IPS-18c (cell line): ENCODE results near the gene BTG4.

Experiments
- H3K4me3 ChIP-seq: 2 replicates; pipeline ENCODE4 v1.7.0; 2013; ENCODE audit warnings: low read depth, mild to moderate bottlenecking, low read length, moderate library complexity; ENCODE audit not compliant: insufficient read depth
- H3K9me3 ChIP-seq: one replicate; pipeline ENCODE4 v1.6.1; 2013; ENCODE audit warnings: mild to moderate bottlenecking, low read length, moderate library complexity; ENCODE audit not compliant: control insufficient read depth, insufficient read depth

The BTG4 gene

DNA sequence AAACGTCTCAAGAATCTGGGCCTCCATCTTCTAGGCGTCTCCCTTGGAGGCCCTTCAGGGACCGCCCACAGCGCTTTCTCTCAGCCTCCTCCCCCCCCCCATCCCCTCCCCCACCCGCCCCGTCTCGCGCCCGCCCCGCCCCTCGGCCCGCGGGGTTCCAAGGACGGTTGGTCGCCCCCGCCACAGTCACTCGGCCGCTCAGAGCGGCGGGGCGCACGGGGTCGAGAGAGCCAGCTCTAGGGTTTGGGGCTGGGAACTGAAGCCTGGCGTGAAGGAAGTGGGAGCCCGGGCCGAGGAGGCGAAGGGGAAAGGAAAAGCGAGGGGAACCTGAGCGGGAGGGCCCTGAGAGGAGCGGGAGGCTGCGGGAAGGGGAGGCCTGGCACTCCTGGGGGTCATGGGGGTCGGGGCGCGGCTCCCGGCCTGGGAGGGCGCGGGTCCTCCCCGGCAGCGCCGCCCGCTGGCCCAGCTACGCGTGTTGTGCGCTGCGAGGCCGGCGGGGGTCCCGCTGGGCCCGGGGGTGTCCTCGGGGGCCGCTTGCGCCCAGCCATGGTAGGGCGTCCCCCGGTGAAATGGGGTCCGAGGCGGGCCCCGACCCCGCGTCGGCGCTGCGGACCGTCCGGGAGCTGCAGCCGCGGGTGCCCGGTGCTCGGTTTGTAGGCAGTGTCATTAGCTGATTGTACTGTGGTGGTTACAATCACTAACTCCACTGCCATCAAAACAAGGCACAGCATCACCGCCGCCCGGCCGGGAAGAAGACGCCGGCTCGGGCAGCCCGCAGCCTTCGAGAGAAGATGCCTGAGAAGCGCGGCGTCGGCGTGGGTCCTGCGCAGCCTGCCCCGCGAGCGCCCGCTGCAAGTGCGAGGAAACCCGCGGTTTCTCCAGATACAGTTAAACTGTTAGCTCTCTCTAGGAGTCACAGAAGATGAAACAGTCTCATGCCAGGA lies at the start of gene BTG4:
BTG4 (minus strand) TSS at position 91 of the 944 bp plus-strand sequence. CDS start 13,610 bp downstream, outside the sequence.
- peak within 1 kb of the TSS; percentile 53; the same call in 1 of the 2 replicates for H3K4me3 ChIP-seq

DNA sequence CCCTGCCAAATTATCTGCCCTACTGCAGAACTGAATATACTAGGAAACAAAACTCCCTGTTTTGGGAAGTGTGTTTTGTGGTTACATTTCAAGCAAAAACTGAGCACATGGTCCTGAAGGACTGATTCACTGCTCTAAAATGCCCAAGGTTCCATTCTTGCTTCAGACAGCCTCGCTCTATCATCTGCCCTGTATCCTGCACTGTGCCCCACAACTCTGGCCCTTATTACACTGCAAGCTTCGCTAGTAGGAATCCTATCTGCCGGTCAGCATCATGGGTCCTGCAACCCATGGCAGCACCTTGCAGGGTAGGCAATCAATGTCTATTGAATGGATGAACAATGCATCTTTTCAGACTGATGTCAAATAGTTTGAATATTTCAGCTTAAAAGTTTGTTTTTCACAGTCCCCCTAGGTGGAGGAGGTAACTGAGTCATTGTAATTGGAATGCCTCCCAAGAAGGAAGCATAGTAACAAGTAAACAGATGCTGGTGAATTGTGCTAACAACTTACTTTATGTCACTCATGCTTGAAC lies 49.7 kb upstream of the BTG4 start:
- Histone ChIP-seq H3K9me3 (no peaks in the 10 kb centered on the region), H3K4me3 (no peak overlapping the region)

More for the DNA sequence above, at the start of gene BTG4:
- no peaks in the 10 kb centered on the region for H3K9me3 ChIP-seq

DNA sequence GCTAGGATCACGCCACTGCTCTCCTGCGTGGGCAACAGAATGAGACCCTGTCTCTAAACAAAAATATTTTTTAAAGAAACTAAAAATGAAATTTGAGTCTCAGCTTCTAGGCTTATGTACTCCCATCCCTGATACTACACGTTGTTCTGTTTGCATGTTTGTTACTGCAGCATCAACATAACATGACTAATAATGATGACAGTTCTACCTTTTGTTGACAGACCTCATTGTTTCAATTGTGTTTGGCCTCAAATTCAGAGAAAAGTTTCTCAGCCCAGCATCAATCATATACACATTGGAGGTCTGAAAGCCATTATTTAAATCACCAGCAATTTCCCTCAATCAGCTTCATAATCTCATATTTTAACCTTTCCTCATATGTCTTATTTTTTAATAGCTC lies 49.1 kb upstream of the BTG4 start:
- Histone ChIP-seq H3K9me3 (peaks cover 3% of the 10 kb centered on the region), H3K4me3 (no peak overlapping the region)

DNA sequence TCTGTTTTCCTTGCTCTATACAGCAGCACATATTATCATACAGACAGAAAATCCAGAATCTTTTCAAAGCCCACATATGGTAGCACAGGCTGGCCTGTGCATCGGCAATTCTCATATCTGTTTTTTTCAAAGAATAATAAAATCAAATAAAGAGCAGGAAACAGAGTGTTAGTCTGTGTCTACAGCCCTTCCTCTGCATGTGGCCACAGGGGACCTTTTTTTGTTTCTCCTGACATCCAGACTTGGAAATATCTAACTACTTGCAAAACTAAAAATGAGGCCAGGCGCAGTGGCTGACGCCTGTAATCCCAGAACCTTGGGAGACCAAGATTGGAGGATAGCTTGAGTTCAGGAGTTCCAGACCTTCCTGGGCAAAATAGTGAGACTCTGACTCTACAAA lies 48.6 kb upstream of the BTG4 start:
- Histone ChIP-seq H3K9me3 (peaks cover 5% of the 10 kb centered on the region), H3K4me3 (no peak overlapping the region)

DNA sequence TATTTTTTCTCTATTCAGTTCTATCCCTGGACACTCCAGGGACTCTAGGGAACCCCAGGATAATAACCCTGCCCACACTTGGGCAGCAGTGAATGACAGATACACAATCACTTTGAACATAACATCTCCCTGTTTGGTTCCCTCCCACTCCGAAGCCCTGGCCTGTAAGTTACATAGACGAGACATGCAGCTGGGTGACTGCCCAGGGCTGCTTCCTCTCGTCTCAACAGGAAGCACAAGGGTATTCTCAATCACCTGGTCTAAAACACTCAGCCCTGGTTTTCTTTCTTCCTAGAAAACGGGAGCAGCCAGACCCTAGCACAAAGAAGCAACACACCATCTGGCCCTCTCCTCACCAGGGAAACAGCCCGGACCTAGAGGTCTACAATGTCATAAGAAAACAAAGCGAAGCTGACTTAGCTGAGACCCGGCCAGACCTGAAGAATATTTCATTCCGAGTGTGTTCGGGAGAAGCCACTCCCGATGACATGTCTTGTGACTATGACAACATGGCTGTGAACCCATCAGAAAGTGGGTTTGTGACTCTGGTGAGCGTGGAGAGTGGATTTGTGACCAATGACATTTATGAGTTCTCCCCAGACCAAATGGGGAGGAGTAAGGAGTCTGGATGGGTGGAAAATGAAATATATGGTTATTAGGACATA lies 47.7 kb upstream of the BTG4 start:
- no peak overlapping the region for H3K4me3 ChIP-seq

DNA sequence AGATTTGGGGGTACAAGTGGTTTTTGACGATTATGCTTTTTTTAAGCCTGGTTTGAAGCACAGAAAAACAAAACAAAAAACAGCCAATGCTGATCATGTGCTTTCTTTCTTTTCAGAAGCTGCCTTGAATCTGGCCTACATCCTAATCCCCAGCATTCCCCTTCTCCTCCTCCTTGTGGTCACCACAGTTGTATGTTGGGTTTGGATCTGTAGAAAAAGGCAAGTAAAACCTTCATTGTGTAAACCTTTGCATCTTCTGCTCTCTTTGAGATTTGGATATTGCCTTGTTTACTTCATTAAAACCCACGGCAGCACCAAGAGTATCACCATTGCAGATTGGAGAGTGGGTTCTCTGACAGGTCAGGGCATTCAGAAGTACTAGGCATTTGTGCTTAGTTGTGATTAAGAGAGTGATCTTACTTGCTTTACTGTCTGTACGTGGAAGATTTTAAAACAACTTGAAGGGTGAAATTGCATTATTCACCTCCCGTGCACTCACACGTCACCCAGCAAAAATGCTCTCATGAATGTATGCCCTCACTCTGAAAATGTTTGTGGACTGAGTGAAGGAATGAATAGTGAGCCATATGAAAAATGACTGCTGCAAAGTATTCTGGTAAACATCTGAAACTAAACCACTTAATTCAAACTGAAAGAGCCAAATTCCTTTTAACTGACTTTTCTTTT lies 45.4 kb upstream of the BTG4 start:
- peaks cover 5% of the 10 kb centered on the region for H3K9me3 ChIP-seq
- H3K4me3 ChIP-seq, result no peak overlapping the region

More for the DNA sequence above, 47.7 kb upstream of the BTG4 start:
- H3K9me3 ChIP-seq, result peaks cover 5% of the 10 kb centered on the region

DNA sequence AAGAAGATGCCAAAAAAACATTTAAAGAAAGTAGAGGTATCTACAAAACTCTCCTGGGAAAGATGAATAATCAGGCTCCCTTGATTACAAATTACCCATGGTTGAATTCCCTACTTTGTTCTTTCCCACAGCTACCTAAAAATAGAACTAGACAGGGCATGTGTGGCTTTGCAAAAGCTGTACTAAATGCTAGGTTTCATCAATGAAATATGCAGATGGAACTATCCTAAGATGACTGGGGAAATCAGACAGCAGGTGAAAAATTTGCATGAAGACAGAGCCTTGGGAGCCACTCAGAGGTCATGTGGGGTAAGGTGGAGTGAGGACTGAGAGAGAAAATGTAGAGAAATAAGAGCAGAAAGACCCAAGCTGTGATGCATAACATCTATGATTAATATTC lies 43.1 kb upstream of the BTG4 start:
- H3K9me3 ChIP-seq, result peaks cover 5% of the 10 kb centered on the region
- H3K4me3 ChIP-seq, result no peak overlapping the region

DNA sequence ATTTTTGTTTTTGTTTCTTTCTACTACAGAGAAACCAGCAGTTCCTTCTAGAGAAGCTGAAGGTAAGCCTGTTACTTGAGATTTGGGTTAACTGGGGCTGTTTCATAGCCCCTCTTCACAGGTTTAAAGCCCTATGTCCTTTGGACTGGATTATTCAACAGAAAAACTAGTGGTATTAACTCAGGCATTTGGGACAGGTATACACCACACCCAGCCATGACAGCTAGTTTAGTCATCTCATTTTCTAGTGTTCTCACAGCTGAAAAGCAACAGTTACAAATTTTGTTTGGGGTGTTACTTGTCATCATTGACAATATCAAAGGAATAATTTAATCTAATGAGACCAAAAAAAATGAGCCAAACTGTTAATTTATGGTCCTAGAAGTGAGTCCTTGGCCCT lies 42.3 kb upstream of the BTG4 start:
- peaks cover 5% of the 10 kb centered on the region for H3K9me3 ChIP-seq
- no peak overlapping the region for H3K4me3 ChIP-seq

DNA sequence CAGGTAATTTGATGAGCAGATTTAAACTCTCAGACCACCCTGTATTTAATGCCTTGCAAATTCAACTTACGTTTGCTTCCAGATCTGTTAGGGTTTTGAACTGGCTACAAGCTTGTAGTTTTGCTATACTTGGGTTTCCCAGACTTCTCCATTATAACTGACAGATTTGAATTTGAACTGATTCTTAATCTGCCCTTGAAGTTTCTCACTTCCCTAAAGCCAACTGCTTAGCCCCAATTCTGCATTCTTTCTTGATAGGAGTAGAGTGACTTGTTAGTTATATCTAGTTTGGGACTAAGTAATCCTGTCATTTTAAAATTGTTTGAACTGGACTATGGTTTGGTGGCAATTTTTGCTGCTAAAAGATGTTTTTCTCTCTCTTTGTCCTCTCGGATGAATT lies 38.1 kb upstream of the BTG4 start:
- no peak overlapping the region for H3K4me3 ChIP-seq

DNA sequence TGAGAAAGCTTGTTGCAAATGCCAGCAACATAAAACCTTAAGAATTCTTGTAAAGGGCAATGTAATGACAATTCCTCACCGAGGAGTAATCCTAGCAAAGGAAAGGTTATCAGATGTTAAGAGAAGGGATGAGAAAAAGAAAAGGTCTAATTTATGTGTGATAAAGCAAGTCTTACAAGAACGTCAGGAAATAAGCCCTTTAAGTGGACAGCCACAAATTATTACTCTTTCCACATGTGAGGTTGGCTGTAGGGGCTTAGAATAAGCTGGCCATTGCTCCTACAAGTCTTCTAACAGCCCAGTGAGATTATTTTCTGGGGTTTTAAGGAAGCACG lies 37.6 kb upstream of the BTG4 start:
- Histone ChIP-seq H3K4me3 (no peak overlapping the region), H3K9me3 (no peaks in the 10 kb centered on the region)

More for the DNA sequence above, 38.1 kb upstream of the BTG4 start:
- no peaks in the 10 kb centered on the region for H3K9me3 ChIP-seq

DNA sequence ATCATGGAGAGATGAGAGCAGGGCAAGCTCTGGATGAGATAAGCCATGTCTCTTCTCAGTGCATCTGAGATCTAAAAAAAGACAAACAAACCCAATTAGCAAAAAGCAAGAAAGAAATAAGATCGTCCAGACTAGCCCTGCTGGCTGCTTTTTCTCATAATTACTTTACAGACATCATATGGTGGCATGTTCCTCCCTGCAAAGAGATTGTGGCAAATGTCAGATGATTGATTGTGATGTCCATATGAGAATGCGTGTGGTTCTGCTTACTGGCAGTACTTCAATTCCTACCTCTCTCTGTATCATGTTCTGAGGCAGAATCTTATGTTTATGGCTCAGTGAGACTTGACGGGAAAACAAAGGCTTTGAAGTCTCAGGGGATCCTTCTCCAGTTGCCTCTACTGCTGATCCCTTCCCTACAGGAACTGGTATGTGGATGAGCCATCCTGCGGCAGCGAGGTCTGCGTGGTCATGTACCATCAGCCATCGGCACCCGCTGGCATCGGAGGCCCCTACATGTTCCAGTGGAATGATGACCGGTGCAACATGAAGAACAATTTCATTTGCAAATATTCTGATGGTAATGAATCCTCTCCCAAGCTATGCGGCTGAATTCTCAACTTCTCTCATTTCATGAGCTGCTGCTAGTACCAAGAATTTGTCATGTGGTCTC lies 37.1 kb upstream of the BTG4 start:
- no peak overlapping the region for H3K4me3 ChIP-seq

DNA sequence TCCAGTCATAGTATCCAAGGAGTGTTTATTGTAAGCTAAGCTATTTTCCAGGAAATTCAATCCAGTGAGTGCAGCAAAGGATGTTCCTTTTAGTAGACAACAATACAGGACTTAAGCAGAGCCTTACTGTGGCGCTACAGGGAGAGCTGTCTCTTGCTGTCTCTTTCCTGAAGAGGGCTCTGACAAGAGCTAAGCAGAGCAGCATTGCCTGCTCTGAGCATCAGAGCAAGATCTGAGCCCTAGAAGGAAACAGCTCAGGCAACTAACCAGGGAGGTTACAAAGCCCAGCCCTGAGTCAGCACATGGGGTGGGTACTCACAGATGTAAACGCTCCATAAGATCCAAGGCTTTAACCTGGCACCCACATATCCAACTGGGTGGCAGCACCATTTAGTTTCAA lies 36.3 kb upstream of the BTG4 start:
- H3K9me3 ChIP-seq, result no peaks in the 10 kb centered on the region
- H3K4me3 ChIP-seq, result no peak overlapping the region

More for the DNA sequence above, 37.1 kb upstream of the BTG4 start:
- H3K9me3 ChIP-seq, result no peaks in the 10 kb centered on the region

DNA sequence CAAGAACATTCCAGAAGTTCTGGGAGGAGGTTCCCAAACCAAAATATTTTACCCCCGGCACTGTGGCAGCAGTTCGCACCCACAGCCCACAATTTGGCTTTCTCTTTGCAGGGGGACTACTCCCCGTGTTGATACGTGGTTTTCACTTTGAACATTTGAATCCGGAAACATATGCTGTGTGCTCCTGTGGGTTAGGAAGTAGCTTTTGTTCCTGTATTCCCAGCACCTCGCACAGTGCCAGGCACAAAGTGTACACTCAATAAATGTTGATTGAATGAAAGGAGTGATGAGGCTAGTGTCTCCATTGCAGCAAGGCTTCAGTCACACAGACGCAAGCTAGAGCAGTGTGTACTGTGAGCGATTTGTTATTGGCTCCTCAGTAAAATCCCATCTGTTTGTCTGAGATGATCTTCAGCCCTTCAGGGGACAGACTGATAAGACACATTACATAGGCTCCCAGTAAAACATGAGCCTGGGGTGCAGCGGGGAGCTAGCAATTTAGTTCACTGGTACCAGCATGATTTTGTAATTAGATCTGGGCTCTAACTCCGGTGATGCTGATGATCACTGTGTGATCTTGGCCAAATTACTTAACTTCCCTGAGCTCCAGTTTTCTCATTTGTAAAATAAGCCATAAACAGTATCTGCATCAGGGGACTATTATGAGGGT lies 30.6 kb upstream of the BTG4 start:
- no peak overlapping the region for H3K4me3 ChIP-seq

DNA sequence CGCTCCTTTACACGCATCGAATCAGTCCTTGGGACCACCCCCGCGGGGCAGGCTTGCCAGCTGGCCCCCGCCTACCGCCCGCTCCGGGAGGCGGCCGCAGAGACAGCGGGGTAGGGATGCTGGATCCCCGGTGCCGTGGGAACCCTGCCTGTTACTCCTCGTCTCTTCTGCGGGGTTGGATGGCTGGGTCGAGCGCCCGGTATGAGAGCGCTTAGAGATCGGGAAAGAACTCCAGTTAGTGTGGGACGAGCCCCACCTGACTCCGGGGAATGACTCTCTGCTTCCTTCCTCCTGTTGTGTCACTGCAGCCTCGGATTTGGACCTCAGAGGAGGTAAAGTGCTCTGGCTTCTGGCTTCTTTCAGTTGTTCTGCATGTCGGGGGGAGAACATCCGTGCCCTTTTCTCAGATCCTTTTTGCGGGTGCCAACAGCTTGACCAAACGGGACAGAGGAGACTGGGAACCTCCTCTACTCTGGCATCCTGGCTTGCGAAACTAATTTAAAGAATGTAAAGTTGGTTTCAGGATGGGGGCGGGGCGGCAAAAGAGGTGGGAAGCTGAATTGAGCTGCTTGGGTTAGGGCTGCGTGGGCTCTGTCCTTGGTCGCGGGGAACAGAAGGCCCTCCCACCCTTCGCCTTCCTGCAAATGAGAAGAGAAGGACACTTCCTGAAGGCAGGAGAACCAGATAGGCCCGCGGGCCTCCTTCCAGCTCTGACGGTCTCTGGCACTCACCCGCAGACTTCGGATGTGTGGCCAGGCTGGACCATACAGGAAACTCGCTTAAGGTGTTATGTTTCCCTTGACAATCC lies 29.3 kb upstream of the BTG4 start:
- Histone ChIP-seq H3K9me3 (peaks cover 2% of the 10 kb centered on the region), H3K4me3 (peak overlapping the region; percentile 71)

More for the DNA sequence above, 30.6 kb upstream of the BTG4 start:
- H3K9me3 ChIP-seq, result peaks cover 1% of the 10 kb centered on the region

DNA sequence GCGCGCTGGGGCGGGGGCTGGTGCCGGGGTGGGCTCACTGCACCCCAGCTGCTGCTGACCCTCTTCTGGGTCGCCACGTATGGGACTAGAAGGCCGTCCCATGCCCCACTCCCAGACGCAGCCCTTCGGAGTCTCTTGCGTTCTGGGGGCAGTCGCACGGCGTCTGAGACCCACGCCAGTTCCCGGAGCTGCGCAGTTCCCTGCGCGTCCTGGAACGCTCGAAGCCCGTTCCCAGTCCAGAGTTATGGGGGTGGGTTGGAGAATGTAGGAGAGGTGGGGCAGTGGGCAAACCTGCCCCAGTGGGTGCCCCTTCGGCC lies 28.7 kb upstream of the BTG4 start:
- Histone ChIP-seq H3K9me3 (peaks cover 2% of the 10 kb centered on the region), H3K4me3 (peak overlapping the region; percentile 71)
